H1 (cell line): Measurements from ENCODE around the gene RABGGTB. TPM values are rescaled to one million over a fixed set of nuclear protein-coding genes. Genes with fewer than 3 reads are reported as not detected.

Experiments
- HDAC2 ChIP-seq, 2 experiments: fragments of 300-600 bp in 1 of 2; sonication (generic) in 1 of 2; IDR thresholded peaks; 2 replicates each; pipeline ENCODE4 v1.6.1; 2011 to 2012; ENCODE audit warnings: low read depth in 2 of 2, low read length in 2 of 2, mild to moderate bottlenecking in 2 of 2, moderate library complexity in 2 of 2, borderline replicate concordance in 1 of 2, inconsistent platforms in 1 of 2
- SP2 ChIP-seq: IDR thresholded peaks from 2 replicates; pipeline ENCODE4 v1.6.1; 2012; ENCODE audit warnings: mild to moderate bottlenecking, low read length, inconsistent platforms
- polyA plus RNA-seq, 7 experiments: library from polyadenylated mRNA; depleted of rRNA in 3 of 7; stranded (reverse) in 5 of 7; unstranded in 2 of 7; fragments of >200 nt in 5 of 7; fragments of 200-250 nt in 2 of 7; gene quantifications; 1 replicate in 5 of 7; 2 replicates in 1 of 7; 4 replicates in 1 of 7; pipeline versions ENCODE4 v1.2.1 to v1.2.3, GENCODE V29; 2011 to 2013; ENCODE audit warnings: missing spikeins in 2 of 7, mixed read lengths in 2 of 7
- total RNA-seq: library from RNA; stranded (reverse); fragmentation: NEBNext Ultra II Directional; extraction: Animal tissue kit (Norgen Biotek cat#: 25700); gene quantifications from 2 replicates; pipeline ENCODE4 v1.2.1, GENCODE V29; 2021

The RABGGTB gene
- total and polyA plus RNA-seq, 2 of the 8 experiments (the other 6 are each of a cell fraction or from before 2014, with no cell fraction given): 70.7 to 124 TPM

DNA sequence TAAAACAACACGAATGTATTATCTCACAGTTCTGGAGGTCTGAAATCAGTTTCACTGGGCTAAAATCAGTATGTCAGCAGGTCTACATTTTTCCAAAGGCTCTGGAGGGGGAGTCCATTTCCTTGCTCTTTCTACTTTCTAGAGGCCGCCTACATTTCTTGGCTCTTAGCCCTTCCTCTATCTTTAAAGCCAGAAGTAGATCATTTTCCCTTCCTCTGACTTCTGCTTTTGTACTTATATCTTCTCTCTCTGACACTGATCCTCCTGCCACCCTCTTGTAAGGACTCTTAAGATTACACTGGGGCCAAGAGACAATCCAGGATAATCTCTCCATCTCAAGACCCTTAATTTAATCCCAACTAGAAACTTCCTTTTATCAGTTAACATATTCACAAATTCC is 52.0 kb downstream of the RABGGTB start (continued):
- TF ChIP-seq HDAC2 (IDR thresholded peaks at IDR 0.05; ENCODE audit: borderline replicate concordance in 1 of 2, low read depth in 2 of 2, low read length in 2 of 2) (no peak), SP2 (no peak)
- TF ChIP-seq, all 59 proteins: peak for 0
